K562 (cell line): ENCODE data around the gene IL15RA. TPM values are rescaled to one million over a fixed set of nuclear protein-coding genes. Genes with fewer than 3 reads are reported as not detected.

Source experiments
- ATAC-seq: fragments of 200-7000 bp; cut with Tn5 transposase; 3 replicates; pipeline ENCODE4 v1.9.1; 2020; ENCODE audit warnings: moderate library complexity
- BruUV-seq: library from RNA; stranded (reverse); fragments of 400-500 nt; replicated peaks from 2 replicates; lab custom pipeline; 2021; lab: Mats Ljungman, UMichigan
- CTCF ChIA-PET: fragments of 300-600 bp; formaldehyde crosslinking; extraction: SDS; loops from one replicate; lab custom pipeline; 2021; ENCODE audit warnings: low intra/inter-chr PET ratio; lab: Yijun Ruan, JAX
- POLR2A ChIA-PET: fragments of 300-600, 350-650 bp; sonication (Branson Sonifier 250); formaldehyde crosslinking; extraction: SDS; loops from one replicate; lab custom pipeline; 2021; ENCODE audit warnings: antibody characterized with exemption, inconsistent platforms; lab: Yijun Ruan, JAX
- DNase-seq, 4 experiments: peaks; one replicate each; pipeline versions ENCODE4 v3.0.0 to v3.0.0-alpha.2; 2011 to 2018; ENCODE audit warnings: low spot score in 3 of 4, mixed read lengths in 3 of 4; ENCODE audit errors: extremely low read depth in 1 of 4
- FAIRE-seq: peaks from 2 replicates; lab custom pipeline; 2011; peaks lifted over from hg19 to GRCh38; lab: Jason Lieb, UNC
- H2AFZ ChIP-seq: 2 replicates; pipeline ENCODE4 v1.6.0; 2011; ENCODE audit warnings: low read depth, low read length, control low read depth, inconsistent platforms
- H3K27ac ChIP-seq: fragments of 200-600 bp; 3 replicates; pipeline ENCODE4 v1.8.0; 2011; ENCODE audit warnings: low read depth, mild to moderate bottlenecking, control low read depth, inconsistent platforms, low read length, moderate library complexity, mixed read lengths; ENCODE audit errors: extremely low read depth
- H3K27me3 ChIP-seq, 2 experiments: fragments of 300-600 bp in 1 of 2; 2 replicates in 1 of 2; 3 replicates in 1 of 2; pipeline versions ENCODE4 v1.6.0 to v1.8.0; 2011; ENCODE audit warnings: inconsistent platforms in 2 of 2, low read length in 2 of 2, mild to moderate bottlenecking in 1 of 2, mixed read lengths in 1 of 2, moderate library complexity in 1 of 2; ENCODE audit not compliant: control insufficient read depth in 2 of 2, insufficient read depth in 2 of 2
- H3K36me3 ChIP-seq: fragments of 300-600 bp; 3 replicates; pipeline ENCODE4 v1.8.0; 2011; ENCODE audit warnings: mild to moderate bottlenecking, low read length, inconsistent platforms; ENCODE audit not compliant: control insufficient read depth, insufficient read depth
- H3K4me1 ChIP-seq, 2 experiments: fragments of 200-600 bp in 1 of 2; replicated peaks in 1 of 2; 2 replicates in 1 of 2; 3 replicates in 1 of 2; pipeline versions ENCODE4 v1.5.1 to v1.8.0; 2011; ENCODE audit warnings: inconsistent platforms in 2 of 2, low read length in 2 of 2, mild to moderate bottlenecking in 1 of 2, mixed read lengths in 1 of 2, moderate library complexity in 1 of 2; ENCODE audit not compliant: control insufficient read depth in 2 of 2, insufficient read depth in 2 of 2
- H3K4me2 ChIP-seq: 2 replicates; pipeline ENCODE4 v1.6.1; 2011; ENCODE audit warnings: low read length, control low read depth, inconsistent platforms, mixed read lengths; ENCODE audit not compliant: insufficient read depth
- H3K4me3 ChIP-seq: fragments of 200-600 bp; sonication (generic), shearing (Covaris generic); 2 replicates; pipeline ENCODE4 v1.5.1; 2016; ENCODE audit warnings: control low read depth, inconsistent platforms
- H3K79me2 ChIP-seq: fragments of 200-600 bp; 3 replicates; pipeline ENCODE4 v1.8.0; 2011; ENCODE audit warnings: low read length, inconsistent platforms; ENCODE audit not compliant: control insufficient read depth, insufficient read depth
- H3K9ac ChIP-seq, 2 experiments: 2 replicates each; pipeline versions ENCODE4 v1.6.0 to v1.6.1; 2011; ENCODE audit warnings: low read depth in 2 of 2, low read length in 2 of 2, control low read depth in 1 of 2, inconsistent platforms in 1 of 2, mild to moderate bottlenecking in 1 of 2, mixed read lengths in 1 of 2; ENCODE audit not compliant: insufficient read depth in 1 of 2
- H3K9me1 ChIP-seq: one replicate; pipeline ENCODE4 v1.6.0; 2011; ENCODE audit warnings: inconsistent platforms, mild to moderate bottlenecking, low read length, moderate library complexity; ENCODE audit not compliant: control insufficient read depth, insufficient read depth
- H3K9me3 ChIP-seq: replicated peaks from 2 replicates; pipeline ENCODE4 v1.5.1; 2011; ENCODE audit warnings: low read depth, low read length, inconsistent platforms; ENCODE audit not compliant: control insufficient read depth, insufficient read depth
- H4K20me1 ChIP-seq: replicated peaks from 2 replicates; pipeline ENCODE4 v1.6.1; 2011; ENCODE audit warnings: low read length, inconsistent platforms, mixed read lengths; ENCODE audit not compliant: control insufficient read depth, insufficient read depth
- POLR2B ChIP-seq: fragments of 450-650 bp; IDR thresholded peaks from 2 replicates; pipeline ENCODE4 v1.6.1; 2018; ENCODE audit warnings: low read depth; ENCODE audit not compliant: partially characterized antibody
- U2AF1 ChIP-seq: fragments of 200-400 bp; formaldehyde crosslinking; optimal IDR thresholded peaks from 2 replicates; pipeline ENCODE3; 2017; ENCODE audit warnings: mild to moderate bottlenecking, low read depth, low read length, moderate library complexity
- WGBS: fragments of 100-300 bp; shearing (Covaris generic); methylation state at CpG from one replicate; pipeline ENCODE4 v1.1.6; 2016; ENCODE audit warnings: low coverage, mixed read lengths; ENCODE audit not compliant: insufficient coverage; ENCODE audit errors: missing lambda C conversion rate; 5-methylcytosine and 5-hydroxymethylcytosine counted together
- in situ Hi-C: fragments of 300-500 bp; cut with MboI; formaldehyde crosslinking; loops from 4 replicates; pipeline ENCODE4 v1.15.0; 2018; ENCODE audit warnings: inconsistent platforms, mixed read lengths
- intact Hi-C: fragments of 100-400 bp; cut with micrococcal nuclease; formaldehyde crosslinking; loops from 2 replicates; pipeline ENCODE4 v1.14.2; 2022
- polyA plus RNA-seq, 8 experiments: library from polyadenylated mRNA; depleted of rRNA in 4 of 8; stranded (reverse) in 5 of 8; unstranded in 3 of 8; fragments of >200 nt; fragmentation: Nextera tagmentation in 2 of 8; fragmentation: Illumina TruSeq in 1 of 8; extraction: Ambion mirVana in 2 of 8; extraction: Trizol in 1 of 8; gene quantifications; 2 replicates each; pipeline versions ENCODE4 v1.2.1 to v1.2.3, GENCODE V29; 2011 to 2014; ENCODE audit warnings: inconsistent platforms in 1 of 8, missing spikeins in 1 of 8
- total RNA-seq, 7 experiments: library from RNA; depleted of rRNA in 6 of 7; stranded (reverse); fragments of >200 nt in 6 of 7; fragmentation: Illumina TruSeq in 2 of 7; extraction: Trizol in 2 of 7; gene quantifications; 2 replicates each; pipeline versions ENCODE4 v1.2.1 to v1.2.3, GENCODE V29; 2011 to 2021; ENCODE audit warnings: low replicate concordance in 1 of 7
- TF ChIP-seq, protein P1 (sequence below): sonication (generic); IDR thresholded peaks from 2 replicates; pipeline ENCODE4 v1.6.1; 2016
- TF ChIP-seq, protein P2 (sequence below): IDR thresholded peaks from 2 replicates; pipeline ENCODE4 v1.6.1; 2011; ENCODE audit warnings: borderline replicate concordance, low read depth, mild to moderate bottlenecking, moderate library complexity, low read length; ENCODE audit not compliant: insufficient read depth, poor library complexity, severe bottlenecking

The IL15RA gene
- total and polyA plus RNA-seq, 9 of the 15 experiments (the other 6 are each of a cell fraction or from before 2014, with no cell fraction given) = 1.2 to 11.7 (median 8.0) TPM

DNA sequence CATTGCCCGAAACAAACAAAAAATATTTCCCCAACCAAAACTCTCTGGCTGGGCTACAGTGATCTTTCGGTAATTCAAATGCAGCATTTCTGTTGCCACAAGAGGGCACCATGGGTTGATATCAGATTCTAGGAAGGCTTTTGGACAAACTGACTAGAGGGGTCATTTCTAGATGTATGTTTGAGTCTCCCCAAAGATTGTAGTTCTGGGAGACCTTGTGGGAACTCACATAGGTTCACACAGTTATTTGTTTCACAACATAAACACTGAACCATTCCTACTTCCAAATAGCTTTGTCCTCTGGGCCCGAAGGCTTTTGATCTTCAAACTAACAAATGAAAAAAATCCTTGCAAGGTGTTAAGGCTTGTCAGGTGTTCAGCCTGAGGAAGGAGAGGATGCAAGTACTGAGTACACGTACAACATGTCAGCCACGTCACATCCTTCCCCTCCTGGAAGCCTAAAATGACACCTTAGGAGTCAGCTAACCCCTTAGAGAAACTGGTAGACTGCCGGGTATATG lies 37.0 kb upstream of the IL15RA start (continued):
- TF ChIP-seq, protein P1, sequence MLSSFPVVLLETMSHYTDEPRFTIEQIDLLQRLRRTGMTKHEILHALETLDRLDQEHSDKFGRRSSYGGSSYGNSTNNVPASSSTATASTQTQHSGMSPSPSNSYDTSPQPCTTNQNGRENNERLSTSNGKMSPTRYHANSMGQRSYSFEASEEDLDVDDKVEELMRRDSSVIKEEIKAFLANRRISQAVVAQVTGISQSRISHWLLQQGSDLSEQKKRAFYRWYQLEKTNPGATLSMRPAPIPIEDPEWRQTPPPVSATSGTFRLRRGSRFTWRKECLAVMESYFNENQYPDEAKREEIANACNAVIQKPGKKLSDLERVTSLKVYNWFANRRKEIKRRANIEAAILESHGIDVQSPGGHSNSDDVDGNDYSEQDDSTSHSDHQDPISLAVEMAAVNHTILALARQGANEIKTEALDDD = 0 out of 2 replicates have a peak, but pooled peaks have one; percentile 14
- TF ChIP-seq, protein P2, sequence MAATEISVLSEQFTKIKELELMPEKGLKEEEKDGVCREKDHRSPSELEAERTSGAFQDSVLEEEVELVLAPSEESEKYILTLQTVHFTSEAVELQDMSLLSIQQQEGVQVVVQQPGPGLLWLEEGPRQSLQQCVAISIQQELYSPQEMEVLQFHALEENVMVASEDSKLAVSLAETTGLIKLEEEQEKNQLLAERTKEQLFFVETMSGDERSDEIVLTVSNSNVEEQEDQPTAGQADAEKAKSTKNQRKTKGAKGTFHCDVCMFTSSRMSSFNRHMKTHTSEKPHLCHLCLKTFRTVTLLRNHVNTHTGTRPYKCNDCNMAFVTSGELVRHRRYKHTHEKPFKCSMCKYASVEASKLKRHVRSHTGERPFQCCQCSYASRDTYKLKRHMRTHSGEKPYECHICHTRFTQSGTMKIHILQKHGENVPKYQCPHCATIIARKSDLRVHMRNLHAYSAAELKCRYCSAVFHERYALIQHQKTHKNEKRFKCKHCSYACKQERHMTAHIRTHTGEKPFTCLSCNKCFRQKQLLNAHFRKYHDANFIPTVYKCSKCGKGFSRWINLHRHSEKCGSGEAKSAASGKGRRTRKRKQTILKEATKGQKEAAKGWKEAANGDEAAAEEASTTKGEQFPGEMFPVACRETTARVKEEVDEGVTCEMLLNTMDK = peak; percentile 63
- no peak for TF ChIP-seq POLR2B

DNA sequence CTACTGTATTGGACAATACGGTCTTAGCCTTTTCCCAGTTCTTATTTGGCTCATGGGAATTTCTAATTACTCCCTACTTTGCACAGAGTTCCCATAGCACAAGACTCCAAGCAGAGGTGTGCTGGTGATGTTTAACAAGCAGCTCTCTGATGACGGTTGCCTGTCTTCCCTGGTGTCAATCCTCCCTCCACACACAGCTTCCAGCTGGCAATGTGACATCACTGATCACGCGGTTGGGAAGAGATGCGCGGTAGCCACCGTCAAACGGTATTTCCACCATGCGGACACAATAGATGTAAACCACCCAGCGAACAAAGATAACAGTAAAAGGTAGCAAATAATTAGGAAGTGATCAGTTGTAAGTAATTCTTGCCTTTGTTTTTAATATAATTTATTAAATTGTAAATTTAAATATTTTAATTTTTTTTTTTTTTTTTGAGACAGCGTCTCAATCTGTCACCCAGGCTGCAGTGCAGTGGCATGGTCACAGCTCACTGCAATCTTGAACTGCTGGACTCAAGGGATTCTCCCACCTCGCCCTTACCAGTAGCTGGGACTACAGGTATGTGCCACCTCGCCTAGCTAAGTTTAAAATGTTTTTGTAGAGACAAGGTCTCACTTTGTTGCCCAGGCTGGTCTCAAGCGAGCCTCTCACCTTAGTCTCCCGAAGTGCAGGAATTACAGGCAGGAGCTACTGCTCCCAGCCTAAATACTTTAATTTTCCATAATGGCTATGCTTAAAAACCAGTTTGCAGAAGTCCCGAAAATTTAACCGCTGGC lies 36.3 kb upstream of the IL15RA start:
- no peak overlapping the region for H3K9ac ChIP-seq
- peak; percentile 44 for ATAC-seq
- no peak overlapping the region for H3K27ac ChIP-seq
- TF ChIP-seq U2AF1 = no peak

More for the DNA sequence above, 36.3 kb upstream of the IL15RA start:
- DNase-seq (peak in 2 of 4 experiments; percentile 39 to 50), FAIRE-seq (no peak)
- WGBS = 28% methylated on average over 17 of the region's 17 CpGs
- Histone ChIP-seq H4K20me1 (no peaks in the 10 kb centered on the region), H3K9me1 (no peaks in the 10 kb centered on the region), H3K4me3 (no peak overlapping the region), H3K36me3 (no peaks in the 10 kb centered on the region), H3K79me2 (no peaks in the 10 kb centered on the region), H3K9me3 (no peaks in the 10 kb centered on the region), H2AFZ (peak overlapping the region; percentile 11; the same call in 1 of the 2 replicates), H3K4me2 (no peak overlapping the region), H3K4me1 (no peaks in the 10 kb centered on the region; a peak in 2 of 5 replicates), H3K27me3 (peaks cover 4 to 10% of the 10 kb centered on the region in 2 experiments; a peak in 2 of 5 replicates)
- CTCF ChIA-PET = interaction anchor here (0.6 to 2.8 kb wide), 7 partner anchors 37 to 1606 kb away, joined by 3 to 13 read pairs (median 5); partner anchors contain the start of gene RBM17
- in situ Hi-C loops = no loop called here
- POLR2A ChIA-PET = interaction anchor here (0.6 to 1.5 kb wide), 3 partner anchors 9 to 203 kb away, joined by 3 to 4 read pairs (median 3); no protein-coding TSS in a partner anchor
- no TSS peak for BruUV-seq
- intact Hi-C loops = loop anchor here (1.0 to 10.0 kb wide), 4 partner anchors 37 to 388 kb away; partner anchors contain the start of gene RBM17
